Panc1 (cell line): ENCODE measurements around the gene NEB. TPM values are rescaled to one million over a fixed set of nuclear protein-coding genes. Genes with fewer than 3 reads are reported as not detected.

Source experiments
- ATAC-seq: fragments of 200-7000 bp; cut with Tn5 transposase; 2 replicates; pipeline ENCODE4 v1.9.1; 2020; ENCODE audit warnings: mild to moderate bottlenecking, moderate library complexity
- BruUV-seq: library from RNA; stranded (reverse); fragments of 400-500 nt; replicated peaks from 2 replicates; lab custom pipeline; 2021; lab: Mats Ljungman, UMichigan
- CTCF ChIA-PET: fragments of 300-600 bp; sonication (Branson Sonifier 250); formaldehyde crosslinking; loops from one replicate; lab custom pipeline; 2022; ENCODE audit warnings: antibody characterized with exemption; lab: Charles Lee
- POLR2A ChIA-PET: fragments of 300-600 bp; sonication (Branson Sonifier 250); formaldehyde crosslinking; loops from one replicate; lab custom pipeline; 2022; ENCODE audit warnings: antibody characterized with exemption; lab: Charles Lee
- DNase-seq: peaks from one replicate; pipeline ENCODE4 v3.0.0-alpha.2; 2010; ENCODE audit warnings: low read depth, low spot score
- H3K27ac ChIP-seq: 2 replicates; pipeline ENCODE4 v1.5.1; 2011; ENCODE audit warnings: mild to moderate bottlenecking, low read length, inconsistent platforms
- H3K27me3 ChIP-seq: fragments of 200-500 bp; sonication (Bioruptor generic); 2 replicates; pipeline ENCODE4 v1.6.0; 2014; ENCODE audit warnings: low read length, inconsistent platforms; ENCODE audit not compliant: control insufficient read depth, insufficient read depth
- H3K36me3 ChIP-seq: fragments of 200-500 bp; sonication (Bioruptor generic); 2 replicates; pipeline ENCODE4 v1.5.1; 2014; ENCODE audit warnings: inconsistent platforms, mild to moderate bottlenecking, low read length, moderate library complexity; ENCODE audit not compliant: control insufficient read depth, insufficient read depth
- H3K4me1 ChIP-seq: 2 replicates; pipeline ENCODE4 v1.5.1; 2011; ENCODE audit warnings: inconsistent platforms, mild to moderate bottlenecking, low read length, moderate library complexity; ENCODE audit not compliant: control insufficient read depth, insufficient read depth
- H3K4me3 ChIP-seq, 2 experiments: 2 replicates each; pipeline ENCODE4 v1.5.1; 2011 to 2012; ENCODE audit warnings: low read depth in 2 of 2, low read length in 2 of 2, mild to moderate bottlenecking in 2 of 2, inconsistent platforms in 1 of 2, moderate library complexity in 1 of 2
- H3K9me3 ChIP-seq: fragments of 200-500 bp; sonication (Bioruptor generic); 2 replicates; pipeline ENCODE4 v1.5.1; 2014; ENCODE audit warnings: low read depth, mild to moderate bottlenecking, inconsistent platforms, low read length, moderate library complexity; ENCODE audit not compliant: control insufficient read depth, insufficient read depth
- POLR2AphosphoS5 ChIP-seq: IDR thresholded peaks from 2 replicates; pipeline ENCODE4 v1.6.1; 2012; ENCODE audit warnings: mild to moderate bottlenecking, low read depth, low read length, moderate library complexity
- SIN3A ChIP-seq: IDR thresholded peaks from 2 replicates; pipeline ENCODE4 v1.6.1; 2012; ENCODE audit warnings: low read depth, mild to moderate bottlenecking, low read length, moderate library complexity, borderline replicate concordance; ENCODE audit not compliant: insufficient read depth
- TCF7L2 ChIP-seq: IDR thresholded peaks from 2 replicates; pipeline ENCODE4 v1.6.1; 2011; ENCODE audit warnings: mild to moderate bottlenecking, low read depth, low read length, inconsistent platforms
- in situ Hi-C: cut with HindIII; loops from 2 replicates; pipeline ENCODE4 v1.10.0; 2016; ENCODE audit warnings: low sequenced_read_pairs, low pct_unique_long_range_greater_than_20kb
- intact Hi-C: fragments of 100-400 bp; cut with micrococcal nuclease; formaldehyde crosslinking; loops from one replicate; pipeline ENCODE4 v1.10.0; 2022; ENCODE audit not compliant: unreplicated experiment
- total RNA-seq: library from RNA; stranded (reverse); gene quantifications from one replicate; pipeline ENCODE4 v1.2.1, GENCODE V29; 2021; ENCODE audit not compliant: unreplicated experiment
- TF ChIP-seq, protein P1 (sequence below), 2 experiments: IDR thresholded peaks; 2 replicates each; pipeline ENCODE4 v1.6.1; 2011 to 2012; ENCODE audit warnings: low read depth in 2 of 2, control low read depth in 1 of 2, low read length in 1 of 2, mild to moderate bottlenecking in 1 of 2, moderate library complexity in 1 of 2; ENCODE audit not compliant: insufficient read depth in 1 of 2
- TF ChIP-seq, protein P2 (sequence below): fragments of 450-650 bp; IDR thresholded peaks from 2 replicates; pipeline ENCODE4 v1.5.1; 2017; ENCODE audit warnings: mild to moderate bottlenecking

The NEB gene
- total RNA-seq, 1 experiment from 2014 or later: 0.10 TPM

DNA sequence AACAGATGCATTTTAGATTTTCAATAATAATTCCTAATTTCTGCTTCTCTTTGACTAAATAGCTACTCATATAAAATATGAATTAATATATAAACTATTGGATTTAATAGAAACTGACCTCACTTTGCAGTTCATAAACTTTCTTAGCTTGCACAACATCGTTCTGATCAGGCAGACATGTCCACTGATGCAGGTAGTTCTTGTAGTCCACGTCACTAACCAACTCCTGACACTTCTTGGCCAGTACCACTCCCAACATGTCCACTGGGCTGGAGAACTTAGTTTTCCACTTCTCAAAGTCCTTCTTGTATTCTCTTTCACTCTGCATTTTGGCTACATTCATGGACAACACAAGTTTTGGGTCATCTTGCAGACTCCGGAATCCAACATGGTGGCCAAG, 83.8 kb downstream of the NEB start:
- peaks cover 12% of the 10 kb centered on the region; the same call in 1 of the 2 replicates for H3K27me3 ChIP-seq
- ATAC-seq (no peak), DNase-seq (no peak)
- POLR2A ChIA-PET: no interaction called here
- H3K9me3 ChIP-seq: no peaks in the 10 kb centered on the region
- no peak overlapping the region for H3K27ac ChIP-seq
- TF ChIP-seq, protein P1, sequence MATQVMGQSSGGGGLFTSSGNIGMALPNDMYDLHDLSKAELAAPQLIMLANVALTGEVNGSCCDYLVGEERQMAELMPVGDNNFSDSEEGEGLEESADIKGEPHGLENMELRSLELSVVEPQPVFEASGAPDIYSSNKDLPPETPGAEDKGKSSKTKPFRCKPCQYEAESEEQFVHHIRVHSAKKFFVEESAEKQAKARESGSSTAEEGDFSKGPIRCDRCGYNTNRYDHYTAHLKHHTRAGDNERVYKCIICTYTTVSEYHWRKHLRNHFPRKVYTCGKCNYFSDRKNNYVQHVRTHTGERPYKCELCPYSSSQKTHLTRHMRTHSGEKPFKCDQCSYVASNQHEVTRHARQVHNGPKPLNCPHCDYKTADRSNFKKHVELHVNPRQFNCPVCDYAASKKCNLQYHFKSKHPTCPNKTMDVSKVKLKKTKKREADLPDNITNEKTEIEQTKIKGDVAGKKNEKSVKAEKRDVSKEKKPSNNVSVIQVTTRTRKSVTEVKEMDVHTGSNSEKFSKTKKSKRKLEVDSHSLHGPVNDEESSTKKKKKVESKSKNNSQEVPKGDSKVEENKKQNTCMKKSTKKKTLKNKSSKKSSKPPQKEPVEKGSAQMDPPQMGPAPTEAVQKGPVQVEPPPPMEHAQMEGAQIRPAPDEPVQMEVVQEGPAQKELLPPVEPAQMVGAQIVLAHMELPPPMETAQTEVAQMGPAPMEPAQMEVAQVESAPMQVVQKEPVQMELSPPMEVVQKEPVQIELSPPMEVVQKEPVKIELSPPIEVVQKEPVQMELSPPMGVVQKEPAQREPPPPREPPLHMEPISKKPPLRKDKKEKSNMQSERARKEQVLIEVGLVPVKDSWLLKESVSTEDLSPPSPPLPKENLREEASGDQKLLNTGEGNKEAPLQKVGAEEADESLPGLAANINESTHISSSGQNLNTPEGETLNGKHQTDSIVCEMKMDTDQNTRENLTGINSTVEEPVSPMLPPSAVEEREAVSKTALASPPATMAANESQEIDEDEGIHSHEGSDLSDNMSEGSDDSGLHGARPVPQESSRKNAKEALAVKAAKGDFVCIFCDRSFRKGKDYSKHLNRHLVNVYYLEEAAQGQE (IDR thresholded peaks at IDR 0.05; ENCODE audit: insufficient read depth in 1 of 2, low read depth in 2 of 2, low read length in 1 of 2): no peak
- in situ Hi-C loops: no loop called here
- no peak overlapping the region for H3K4me3 ChIP-seq
- CTCF ChIA-PET: interaction anchor here (0.6 kb wide), 1 partner anchor 365 kb away, joined by 3 read pairs; no protein-coding TSS in a partner anchor
- intact Hi-C loops: no loop called here
- H3K4me1 ChIP-seq: no peaks in the 10 kb centered on the region
- H3K36me3 ChIP-seq: no peaks in the 10 kb centered on the region
- no TSS peak for BruUV-seq

DNA sequence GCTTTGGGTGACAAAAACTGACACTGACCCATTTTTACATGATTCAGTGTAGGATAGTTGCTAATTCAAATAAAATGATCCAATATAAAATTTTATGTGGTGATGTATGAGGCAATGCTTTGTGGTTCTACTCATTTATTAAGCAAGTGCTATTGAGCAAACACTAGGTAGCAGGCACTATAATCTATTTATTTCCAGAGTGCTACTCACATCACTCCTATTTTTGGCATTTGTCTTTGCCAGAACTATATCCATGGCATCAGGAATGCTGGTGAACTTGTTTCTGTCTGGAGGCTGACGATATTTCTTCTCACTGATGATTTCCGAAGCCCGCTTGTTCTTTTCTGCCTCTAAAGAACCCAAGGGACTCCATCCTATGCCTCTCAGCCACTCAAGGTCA, 84.3 kb downstream of the NEB start:
- CTCF ChIA-PET: no interaction called here
- no TSS peak for BruUV-seq
- no peak overlapping the region for H3K4me3 ChIP-seq
- peaks cover 12% of the 10 kb centered on the region; the same call in 1 of the 2 replicates for H3K27me3 ChIP-seq
- H3K4me1 ChIP-seq: no peaks in the 10 kb centered on the region
- DNase-seq (no peak), ATAC-seq (no peak)
- H3K27ac ChIP-seq: no peak overlapping the region
- TF ChIP-seq, protein P2, sequence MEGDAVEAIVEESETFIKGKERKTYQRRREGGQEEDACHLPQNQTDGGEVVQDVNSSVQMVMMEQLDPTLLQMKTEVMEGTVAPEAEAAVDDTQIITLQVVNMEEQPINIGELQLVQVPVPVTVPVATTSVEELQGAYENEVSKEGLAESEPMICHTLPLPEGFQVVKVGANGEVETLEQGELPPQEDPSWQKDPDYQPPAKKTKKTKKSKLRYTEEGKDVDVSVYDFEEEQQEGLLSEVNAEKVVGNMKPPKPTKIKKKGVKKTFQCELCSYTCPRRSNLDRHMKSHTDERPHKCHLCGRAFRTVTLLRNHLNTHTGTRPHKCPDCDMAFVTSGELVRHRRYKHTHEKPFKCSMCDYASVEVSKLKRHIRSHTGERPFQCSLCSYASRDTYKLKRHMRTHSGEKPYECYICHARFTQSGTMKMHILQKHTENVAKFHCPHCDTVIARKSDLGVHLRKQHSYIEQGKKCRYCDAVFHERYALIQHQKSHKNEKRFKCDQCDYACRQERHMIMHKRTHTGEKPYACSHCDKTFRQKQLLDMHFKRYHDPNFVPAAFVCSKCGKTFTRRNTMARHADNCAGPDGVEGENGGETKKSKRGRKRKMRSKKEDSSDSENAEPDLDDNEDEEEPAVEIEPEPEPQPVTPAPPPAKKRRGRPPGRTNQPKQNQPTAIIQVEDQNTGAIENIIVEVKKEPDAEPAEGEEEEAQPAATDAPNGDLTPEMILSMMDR: no peak
- TF ChIP-seq, protein P1 (IDR thresholded peaks at IDR 0.05; ENCODE audit: insufficient read depth in 1 of 2, low read depth in 2 of 2, low read length in 1 of 2): no peak
- TF ChIP-seq SIN3A (no peak), TCF7L2 (no peak), POLR2AphosphoS5 (no peak)
- H3K36me3 ChIP-seq: no peaks in the 10 kb centered on the region
- intact Hi-C loops (no loop called here), in situ Hi-C loops (no loop called here)
- H3K9me3 ChIP-seq: no peaks in the 10 kb centered on the region
- POLR2A ChIA-PET: no interaction called here
